ENCODE data around the gene USP24. TPM values are rescaled to one million over a fixed set of nuclear protein-coding genes. Genes with fewer than 3 reads are reported as not detected.

Gene USP24
- polyA plus RNA-seq, 1 donor from 2014 or later: 29.5 TPM

- Histone ChIP-seq H3K4me3 (ENCODE audit: low read length) (no peak overlapping the region), H3K79me2 (replicated peaks; ENCODE audit: insufficient read depth, low read length) (peaks cover 5% of the 10 kb centered on the region), H3K27me3 (ENCODE audit: insufficient read depth, low read depth, low read length) (no peaks in the 10 kb centered on the region), H3F3A (ENCODE audit: insufficient read depth, low read length, poor library complexity, severe bottlenecking) (no peaks in the 10 kb centered on the region), H4K20me1 (ENCODE audit: insufficient read depth) (no peaks in the 10 kb centered on the region), H2AFZ (ENCODE audit: low read depth, low read length) (no peak overlapping the region), H3K9me2 (ENCODE audit: insufficient read depth, low read length) (no peaks in the 10 kb centered on the region), H3K27ac (ENCODE audit: low read length) (no peak overlapping the region), H3K9me3 (ENCODE audit: low read length) (no peaks in the 10 kb centered on the region), H3K4me2 (ENCODE audit: low read length) (no peak overlapping the region), H3K36me3 (ENCODE audit: insufficient read depth, low read length) (no peaks in the 10 kb centered on the region), H3K9ac (ENCODE audit: low read length) (no peak overlapping the region)
- no peak for TF ChIP-seq MXI1 (conservative IDR thresholded peaks at IDR 0.05; ENCODE audit: poor library complexity, severe bottlenecking)
- no peak for TF ChIP-seq CTCF (IDR thresholded peaks at IDR 0.05; ENCODE audit: poor library complexity, severe bottlenecking)
- TF ChIP-seq EZH2 (IDR thresholded peaks at IDR 0.05; ENCODE audit: borderline replicate concordance, insufficient read depth, low read length, poor library complexity, severe bottlenecking): no peak
- TF ChIP-seq SMC3 (conservative IDR thresholded peaks at IDR 0.05; ENCODE audit: poor library complexity): no peak
- TF ChIP-seq RAD21 (conservative IDR thresholded peaks at IDR 0.05): no peak
- no peak for TF ChIP-seq REST (IDR thresholded peaks at IDR 0.05; ENCODE audit: borderline replicate concordance)
These were observed 18.6 kb downstream of the USP24 start for GRCh38 chr1:55196433-55197035.

- no peaks in the 10 kb centered on the region for H4K20me1 ChIP-seq (ENCODE audit: insufficient read depth)
- no peaks in the 10 kb centered on the region for H3F3A ChIP-seq (ENCODE audit: insufficient read depth, low read length, poor library complexity, severe bottlenecking)
- H3K9me3 ChIP-seq (ENCODE audit: low read length): no peaks in the 10 kb centered on the region
- no peak overlapping the region for H2AFZ ChIP-seq (ENCODE audit: low read depth, low read length)
- no peak overlapping the region for H3K4me3 ChIP-seq (ENCODE audit: low read length)
- peaks cover 7% of the 10 kb centered on the region for H3K79me2 ChIP-seq (replicated peaks; ENCODE audit: insufficient read depth, low read length)
- H3K27me3 ChIP-seq (ENCODE audit: insufficient read depth, low read depth, low read length): no peaks in the 10 kb centered on the region
- no peak overlapping the region for H3K4me2 ChIP-seq (ENCODE audit: low read length)
- no peak overlapping the region for H3K9ac ChIP-seq (ENCODE audit: low read length)
- no peak overlapping the region for H3K27ac ChIP-seq (ENCODE audit: low read length)
- no peaks in the 10 kb centered on the region for H3K9me2 ChIP-seq (ENCODE audit: insufficient read depth, low read length)
- H3K36me3 ChIP-seq (ENCODE audit: insufficient read depth, low read length): no peaks in the 10 kb centered on the region
- TF ChIP-seq CTCF (IDR thresholded peaks at IDR 0.05; ENCODE audit: poor library complexity, severe bottlenecking) (no peak), RAD21 (conservative IDR thresholded peaks at IDR 0.05) (no peak), TAF1 (IDR thresholded peaks at IDR 0.05; ENCODE audit: low read depth) (no peak), EP300 (conservative IDR thresholded peaks at IDR 0.05; ENCODE audit: poor library complexity, severe bottlenecking) (no peak), SMC3 (conservative IDR thresholded peaks at IDR 0.05; ENCODE audit: poor library complexity) (no peak), POLR2AphosphoS5 (IDR thresholded peaks at IDR 0.05) (no peak), EZH2 (IDR thresholded peaks at IDR 0.05; ENCODE audit: borderline replicate concordance, insufficient read depth, low read length, poor library complexity, severe bottlenecking) (no peak), MXI1 (conservative IDR thresholded peaks at IDR 0.05; ENCODE audit: poor library complexity, severe bottlenecking) (no peak), REST (IDR thresholded peaks at IDR 0.05; ENCODE audit: borderline replicate concordance) (no peak)
These were observed 19.5 kb downstream of the USP24 start for GRCh38 chr1:55195521-55196233.

All from neural cell (in vitro differentiated cells).